NCI-H146 treated with DMSO at 0.1 percent for 48 hours (cell line): ENCODE measurements around the gene RNF7.
"Not testable (repeated sequence)": the region's sequence is repeated elsewhere in the genome, so short reads cannot be mapped to it uniquely, and the experiment has no call there.

Source experiments
- DNase-seq: peaks from one replicate; lab custom pipeline; 2025; ENCODE audit not compliant: unreplicated experiment; lab: John Stamatoyannopoulos, UW

The RNF7 gene

DNA sequence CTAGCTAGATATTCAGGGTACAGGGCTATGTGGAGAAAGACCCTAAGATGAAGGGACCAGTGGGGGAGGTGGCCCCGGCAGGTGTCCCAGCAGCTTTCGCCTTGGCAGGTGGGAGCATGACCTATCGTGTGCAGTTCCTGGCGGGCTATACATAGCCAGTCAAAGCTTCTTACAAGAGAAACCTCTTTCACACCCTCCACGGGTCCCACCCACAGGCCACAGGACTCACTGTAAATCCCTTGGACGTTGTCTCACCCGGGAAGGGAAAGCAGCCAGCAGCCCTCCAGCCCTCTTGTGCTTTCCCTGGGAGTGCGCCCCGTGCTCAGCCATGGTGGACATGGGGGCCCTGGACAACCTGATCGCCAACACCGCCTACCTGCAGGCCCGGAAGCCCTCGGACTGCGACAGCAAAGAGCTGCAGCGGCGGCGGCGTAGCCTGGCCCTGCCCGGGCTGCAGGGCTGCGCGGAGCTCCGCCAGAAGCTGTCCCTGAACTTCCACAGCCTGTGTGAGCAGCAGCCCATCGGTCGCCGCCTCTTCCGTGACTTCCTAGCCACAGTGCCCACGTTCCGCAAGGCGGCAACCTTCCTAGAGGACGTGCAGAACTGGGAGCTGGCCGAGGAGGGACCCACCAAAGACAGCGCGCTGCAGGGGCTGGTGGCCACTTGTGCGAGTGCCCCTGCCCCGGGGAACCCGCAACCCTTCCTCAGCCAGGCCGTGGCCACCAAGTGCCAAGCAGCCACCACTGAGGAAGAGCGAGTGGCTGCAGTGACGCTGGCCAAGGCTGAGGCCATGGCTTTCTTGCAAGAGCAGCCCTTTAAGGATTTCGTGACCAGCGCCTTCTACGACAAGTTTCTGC is 40.1 kb downstream of the RNF7 start:
- DNase-seq, result no peak

DNA sequence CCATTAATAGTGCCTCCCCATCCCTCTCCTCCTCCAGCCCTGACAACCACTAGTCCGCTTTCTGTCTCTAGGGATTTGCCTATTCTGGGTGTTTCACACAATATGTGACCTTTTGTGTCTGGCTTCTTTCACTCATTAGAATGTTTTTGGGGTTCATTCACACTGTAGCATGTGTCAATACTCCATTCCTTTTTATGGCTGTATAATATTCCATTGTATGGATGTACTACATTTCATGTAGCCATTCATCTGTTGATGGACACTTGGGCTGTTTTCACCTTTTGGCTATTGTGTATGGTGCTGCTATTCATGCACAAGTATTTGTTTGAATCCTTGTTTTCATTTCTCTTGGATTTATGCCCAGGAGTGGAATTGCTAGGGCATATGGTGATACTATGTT is 41.6 kb downstream of the RNF7 start:
- no peak for DNase-seq

DNA sequence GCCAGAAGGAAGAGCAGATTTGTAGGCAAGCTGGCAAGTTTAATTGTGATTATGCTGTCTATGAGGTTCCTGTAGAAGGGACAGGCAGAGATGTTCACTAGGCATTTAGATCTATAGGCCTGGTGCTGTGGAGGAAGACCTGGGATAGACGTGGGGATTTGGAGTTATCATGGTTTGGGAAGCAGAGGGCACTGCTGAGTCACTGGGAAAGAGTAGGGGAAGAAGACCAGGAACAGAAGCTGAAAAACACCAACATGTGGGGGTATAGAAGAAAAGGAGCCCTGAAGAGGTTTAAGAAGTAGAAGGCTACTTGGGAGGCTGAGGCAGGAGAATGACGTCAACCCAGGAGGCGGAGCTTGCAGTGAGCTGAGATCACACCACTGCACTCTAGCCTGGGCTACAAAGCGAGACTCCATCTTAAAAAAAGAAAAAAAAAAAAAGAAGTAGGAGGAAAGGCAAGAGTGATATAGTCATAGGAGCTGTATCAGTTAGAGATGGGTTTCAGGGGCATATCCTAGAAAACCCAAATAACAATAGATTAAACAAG is 44.4 kb downstream of the RNF7 start:
- no peak for DNase-seq

DNA sequence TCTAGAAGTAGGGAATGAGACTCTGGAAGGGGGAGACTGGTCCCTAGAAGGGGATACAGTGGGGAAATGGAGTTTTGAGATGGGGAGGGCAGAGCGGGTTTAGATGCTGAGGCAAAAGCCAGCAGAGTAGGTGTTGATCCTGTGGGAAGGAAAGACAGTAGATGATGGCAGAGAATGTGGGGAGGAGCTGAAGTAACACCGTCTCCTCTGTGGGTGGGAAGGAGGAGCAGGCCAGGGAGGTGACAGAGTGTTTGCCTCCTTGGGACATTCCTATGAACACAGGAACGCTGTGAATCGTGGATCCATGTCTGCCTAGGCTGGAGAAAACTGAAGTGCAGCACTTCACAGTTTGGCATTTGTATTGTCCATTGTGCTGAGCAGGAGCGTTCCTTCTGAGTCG is 45.5 kb downstream of the RNF7 start:
- DNase-seq, result no peak

DNA sequence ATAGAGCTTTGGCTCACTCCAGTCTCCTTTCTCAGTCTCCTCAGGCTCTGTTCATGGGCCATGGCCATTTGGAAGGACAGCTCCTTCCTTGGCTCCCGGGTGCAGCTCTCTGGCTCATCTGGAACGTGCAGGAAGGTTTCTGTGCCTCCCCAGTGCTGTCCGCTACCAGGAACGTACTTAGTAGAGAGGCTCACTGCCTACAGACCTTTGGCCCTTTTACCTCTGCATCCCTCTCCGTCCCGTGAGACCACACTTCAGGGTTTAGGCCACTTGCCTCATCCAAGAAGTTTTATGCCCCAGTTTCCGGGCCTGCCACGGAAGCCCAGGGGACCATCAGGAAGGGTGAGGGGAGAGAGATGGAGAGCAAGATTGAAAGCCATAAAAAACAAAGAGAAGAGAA is 46.0 kb downstream of the RNF7 start:
- no peak for DNase-seq

DNA sequence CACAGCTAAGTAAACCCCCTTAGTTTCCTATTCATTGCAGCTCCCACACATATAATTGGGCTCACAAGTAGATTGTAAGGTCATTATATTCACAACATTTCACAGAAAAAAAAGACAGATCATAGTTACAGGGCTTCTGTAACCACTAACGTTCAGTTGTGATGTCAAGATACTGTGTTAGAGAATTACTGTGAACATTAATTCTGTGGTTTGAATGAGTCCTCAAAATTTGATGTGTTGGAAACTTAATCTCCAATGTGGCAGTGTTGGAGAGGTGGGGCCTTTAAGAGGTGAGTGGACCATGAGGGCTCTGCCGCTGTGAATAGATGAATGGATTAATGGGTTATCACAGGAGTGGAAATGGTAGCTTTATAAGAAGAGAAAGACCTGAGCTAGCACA is 46.4 kb downstream of the RNF7 start:
- peak; percentile 12 for DNase-seq

DNA sequence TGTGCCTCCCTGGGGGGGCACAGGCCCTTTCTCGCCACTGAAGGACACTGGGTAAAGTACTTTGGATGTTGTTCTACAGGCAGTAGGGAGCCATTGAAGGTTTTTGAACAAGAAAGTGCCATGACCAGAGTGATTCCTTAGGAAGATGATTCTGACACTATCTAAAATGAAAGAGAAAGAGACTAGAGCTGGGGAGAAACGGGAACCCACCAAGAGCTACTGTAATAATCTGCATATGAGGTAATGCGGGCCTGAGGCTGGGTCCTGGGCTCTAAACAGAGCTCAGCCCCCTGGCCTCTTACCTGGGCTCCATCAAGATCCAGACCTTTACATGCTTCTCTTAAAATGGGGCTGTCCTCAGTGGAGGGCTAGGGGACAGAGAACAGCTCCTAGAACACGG is 50.1 kb downstream of the RNF7 start:
- DNase-seq, result no peak

DNA sequence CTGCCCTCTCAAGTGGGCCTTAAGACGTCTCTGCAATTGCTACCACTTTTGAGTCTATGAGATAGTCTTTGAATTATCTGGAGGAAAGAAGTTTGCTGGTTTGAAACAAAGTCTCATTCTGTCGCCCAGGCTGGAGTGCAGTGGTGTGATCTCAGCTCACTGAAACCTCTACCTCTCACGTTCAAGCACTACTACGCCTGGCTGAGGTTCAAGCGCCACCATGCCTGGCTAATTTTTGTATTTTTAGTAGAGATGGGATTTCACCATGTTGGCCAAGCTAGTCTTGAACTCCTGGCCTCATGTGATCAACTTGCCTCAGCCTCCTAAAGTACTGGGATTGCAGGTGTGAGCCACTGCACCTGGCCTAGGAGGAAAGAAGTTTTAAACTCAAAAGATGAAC is 50.7 kb downstream of the RNF7 start:
- DNase-seq, result not testable (repeated sequence)

DNA sequence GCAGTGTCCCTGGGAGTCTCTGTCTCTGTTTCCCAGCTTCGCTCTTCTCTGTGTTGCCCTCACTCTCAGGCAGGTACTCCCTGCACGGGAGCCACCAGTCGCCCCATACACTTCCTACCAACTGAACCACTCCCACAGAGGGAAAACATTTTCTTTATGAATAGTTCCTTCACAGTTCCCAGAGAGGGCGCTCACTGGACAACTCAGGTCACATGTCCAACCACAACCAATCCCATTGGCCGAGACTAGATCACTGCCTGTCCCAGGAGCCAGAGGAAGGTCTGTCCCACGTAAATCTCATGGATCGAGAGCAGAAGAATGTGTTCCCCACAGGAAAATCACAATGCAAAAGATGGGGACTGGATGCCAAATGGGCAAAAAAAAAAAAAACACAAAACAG is 51.2 kb downstream of the RNF7 start:
- no peak for DNase-seq

DNA sequence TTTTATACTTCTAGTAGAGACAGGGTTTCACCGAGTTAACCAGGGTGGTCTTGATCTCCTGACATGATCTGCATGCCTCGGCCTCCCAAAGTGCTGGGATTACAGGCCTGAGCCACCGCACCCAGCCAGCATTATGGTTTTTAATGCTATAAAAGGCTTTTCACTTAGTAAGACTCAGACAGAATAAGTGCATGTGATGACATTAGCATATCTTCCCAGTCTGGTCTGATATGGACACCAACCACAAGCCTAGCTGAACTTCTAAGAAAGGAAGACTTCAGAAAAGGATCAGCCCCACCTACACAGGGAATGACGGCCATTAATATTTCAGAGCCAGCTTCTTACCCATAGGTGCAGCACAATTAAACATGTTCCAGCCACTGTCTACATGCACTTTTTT is 52.1 kb downstream of the RNF7 start:
- DNase-seq, result no peak

DNA sequence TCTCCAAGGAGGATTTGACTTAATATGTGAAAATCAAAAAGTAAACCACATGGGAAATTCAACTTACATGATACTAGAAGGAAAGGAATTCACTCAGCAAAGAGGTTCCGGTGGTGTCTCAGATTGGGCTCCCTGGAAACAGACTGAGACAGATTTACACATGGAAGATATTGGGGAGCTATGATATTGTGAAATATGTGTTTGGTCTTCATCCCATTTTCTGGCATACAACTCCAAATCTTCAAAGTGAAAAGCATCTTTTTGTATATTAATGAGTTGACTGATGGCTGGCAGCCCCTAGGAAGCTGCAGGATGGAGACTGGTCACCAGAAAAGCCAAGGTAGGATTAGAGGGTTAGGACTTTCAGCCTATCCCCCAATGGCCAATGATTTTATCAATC is 54.4 kb downstream of the RNF7 start:
- DNase-seq, result no peak

DNA sequence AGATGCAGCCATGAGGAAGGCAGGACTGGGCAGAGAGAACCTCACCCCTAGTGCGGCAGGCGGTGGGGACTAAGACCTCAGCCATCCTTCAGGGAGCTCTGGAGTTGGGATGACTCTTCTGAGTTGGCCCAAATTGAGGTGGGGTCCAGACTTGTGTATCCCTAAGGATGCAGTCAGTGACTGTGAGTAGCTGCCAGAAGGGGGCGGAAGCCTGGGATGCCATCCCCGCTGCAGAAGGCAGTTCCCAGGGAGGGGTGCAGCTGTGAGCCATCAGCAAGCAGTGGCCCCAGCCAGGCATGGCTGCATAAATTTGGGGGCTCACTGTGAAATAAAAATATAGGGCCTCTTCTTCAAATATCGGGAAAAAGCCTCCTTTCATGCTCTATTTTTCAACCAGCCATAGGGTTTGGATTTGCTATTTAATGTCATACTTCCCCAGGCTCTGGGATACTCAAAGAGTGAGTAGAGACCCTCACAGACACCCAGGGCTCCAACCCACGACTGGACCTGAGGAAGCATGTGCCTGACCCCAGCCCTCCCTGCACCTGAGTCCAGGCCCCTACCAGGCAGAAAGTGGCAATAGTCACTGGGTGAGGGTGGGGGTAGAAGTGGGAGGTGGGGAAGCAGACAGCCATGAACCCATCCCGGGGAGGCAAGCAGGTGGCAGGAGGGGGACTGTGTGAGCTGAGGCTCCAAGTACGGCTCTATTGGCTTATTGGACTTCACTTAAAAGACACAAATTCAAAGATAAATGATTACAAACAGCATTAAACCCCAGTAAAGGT is 55.6 kb downstream of the RNF7 start:
- no peak for DNase-seq

DNA sequence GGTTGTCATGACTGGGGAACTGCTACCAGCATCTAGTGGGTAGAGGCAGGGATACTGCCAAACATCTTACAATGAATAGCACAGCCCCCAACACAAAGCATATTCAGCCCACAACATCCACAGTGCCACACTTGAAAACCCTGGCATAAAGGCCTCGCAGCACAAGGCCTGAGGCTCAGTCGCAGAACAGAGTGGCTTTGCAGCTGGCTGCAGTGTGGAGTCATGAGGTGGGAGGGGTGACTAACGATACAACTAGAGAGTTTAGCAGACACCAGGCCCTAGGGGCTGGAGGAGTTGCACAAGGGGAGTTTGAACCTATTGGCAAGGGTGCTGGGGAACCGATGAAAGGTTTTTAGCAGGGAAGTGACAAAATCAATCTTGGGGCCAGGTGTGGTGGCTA is 57.2 kb downstream of the RNF7 start:
- no peak for DNase-seq

DNA sequence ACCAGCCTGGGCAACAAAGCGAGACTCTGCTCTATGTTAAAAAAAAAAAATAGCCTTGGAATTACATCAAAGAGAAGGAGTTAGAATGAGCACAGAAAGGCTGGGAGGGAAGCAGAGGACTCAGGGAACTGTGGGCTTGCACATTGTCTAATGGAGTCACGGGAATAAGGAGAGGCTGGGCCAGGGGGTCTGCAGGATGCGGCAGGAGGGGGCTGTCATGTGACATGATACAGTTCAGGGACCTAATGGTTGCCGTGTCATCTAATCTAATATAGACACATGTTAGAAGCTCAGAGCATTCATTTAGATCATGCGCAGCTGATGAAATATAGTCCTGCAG is 57.6 kb downstream of the RNF7 start:
- no peak for DNase-seq

DNA sequence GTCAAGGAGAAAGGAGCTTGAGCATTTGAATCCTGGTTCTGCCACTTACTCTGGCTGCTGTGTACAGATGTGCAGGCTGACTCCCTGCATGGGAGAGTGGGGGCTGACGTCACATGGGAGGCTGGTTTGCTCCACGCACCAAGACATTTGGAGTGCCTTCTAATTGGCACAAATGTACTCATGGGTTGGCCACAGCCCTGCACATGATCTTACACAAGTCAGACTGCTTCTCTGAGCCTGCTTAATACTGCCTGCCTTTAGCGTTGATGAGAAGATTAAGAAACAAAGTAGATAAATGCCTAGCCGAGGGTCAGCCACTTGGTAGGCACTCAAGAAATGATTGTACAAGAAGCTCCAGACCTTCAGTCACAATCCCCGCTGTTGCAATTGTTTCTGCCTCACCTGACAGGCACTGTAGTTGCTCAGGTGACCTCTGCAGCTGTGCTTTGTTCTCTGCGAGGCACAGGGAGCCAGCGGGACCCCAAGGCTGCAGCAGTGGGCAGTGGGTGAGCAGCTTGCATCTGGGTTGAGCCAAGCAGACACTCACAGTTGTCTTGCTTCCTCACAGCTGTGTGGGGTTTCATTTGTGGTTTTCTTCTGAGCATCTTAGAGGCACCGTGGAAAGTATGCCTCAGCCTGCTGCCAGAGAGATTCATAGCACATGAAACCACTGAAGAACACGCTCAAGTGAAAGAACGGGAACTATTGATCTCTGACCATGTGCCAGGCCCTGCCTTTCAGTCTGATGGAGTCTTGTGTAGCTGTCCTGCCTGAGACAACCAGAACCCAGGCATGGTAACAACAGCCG is 58.2 kb downstream of the RNF7 start:
- no peak for DNase-seq
